ENCODE results near the gene CUL3. TPM values are rescaled to one million over a fixed set of nuclear protein-coding genes. Genes with fewer than 3 reads are reported as not detected.

Gene CUL3
- total RNA-seq, 4 donors from 2014 or later = 68.0 to 92.7 (median 70.8) TPM

DNA sequence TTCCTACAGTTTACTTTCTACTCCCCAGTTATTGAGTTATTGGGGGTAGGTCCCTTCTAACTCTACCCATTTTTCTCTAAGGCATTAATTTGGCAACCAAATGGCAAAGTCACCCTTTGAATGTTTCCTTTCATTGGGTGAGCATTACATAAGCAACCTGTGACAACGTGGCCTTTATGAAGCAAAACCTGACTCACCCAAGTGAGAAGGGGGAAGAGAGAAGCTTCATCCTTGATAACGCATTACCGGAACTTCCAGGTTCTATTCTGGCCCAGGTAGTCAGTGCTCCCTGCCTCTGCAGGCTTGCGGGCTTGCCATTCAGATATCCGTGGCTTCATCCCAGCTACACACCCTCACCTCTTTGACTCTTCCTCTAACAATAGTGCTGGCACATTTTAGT lies 144.2 kb downstream of the CUL3 start:
- no peak for DNase-seq (ENCODE audit: low spot score)
- TF ChIP-seq CTCF (IDR thresholded peaks at IDR 0.05) = no peak
- ATAC-seq (ENCODE audit: low FRiP score) = no peak

DNA sequence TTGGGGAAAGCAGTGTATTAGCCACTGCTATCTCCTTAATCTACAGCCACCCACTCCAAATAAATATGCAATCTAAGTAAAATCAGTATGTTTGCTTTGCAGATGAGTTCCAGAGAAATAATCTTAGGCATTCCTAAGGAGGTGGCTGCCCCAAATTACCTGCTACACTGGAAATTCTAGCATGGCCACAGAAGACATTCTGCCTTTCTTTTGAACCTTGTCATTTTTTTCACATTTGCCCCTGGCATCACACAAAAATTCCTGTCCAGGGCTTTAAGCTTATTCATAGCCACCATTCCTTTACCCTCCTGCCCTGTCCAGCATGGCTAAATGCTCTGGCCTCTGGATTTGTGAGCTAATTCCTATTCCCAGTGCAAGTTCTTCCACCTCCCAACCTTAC lies 146.4 kb downstream of the CUL3 start:
- no peak for TF ChIP-seq CTCF (IDR thresholded peaks at IDR 0.05)
- DNase-seq (ENCODE audit: low spot score) (no peak), ATAC-seq (ENCODE audit: low FRiP score) (no peak)

DNA sequence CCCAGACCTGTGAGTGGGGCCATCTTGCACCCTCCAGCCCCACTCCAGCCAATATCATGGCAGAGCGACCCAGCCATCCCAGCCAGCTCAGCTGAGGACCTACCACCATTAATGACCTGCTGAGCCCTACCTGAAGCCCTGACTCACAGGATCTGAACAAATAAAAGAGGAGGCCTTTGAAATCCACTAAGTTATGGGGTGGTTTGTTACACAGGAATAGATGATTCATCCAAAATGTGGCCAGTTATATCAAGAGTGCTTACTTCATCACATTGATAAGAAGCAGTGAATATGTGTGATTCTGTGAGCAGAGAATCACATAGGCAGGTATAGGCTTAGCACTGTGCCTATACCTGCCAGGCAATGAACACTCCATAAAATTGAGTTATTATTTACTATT lies 148.5 kb downstream of the CUL3 start:
- ATAC-seq (ENCODE audit: low FRiP score) = no peak
- TF ChIP-seq CTCF (IDR thresholded peaks at IDR 0.05) = no peak
- DNase-seq (ENCODE audit: low spot score) = no peak

DNA sequence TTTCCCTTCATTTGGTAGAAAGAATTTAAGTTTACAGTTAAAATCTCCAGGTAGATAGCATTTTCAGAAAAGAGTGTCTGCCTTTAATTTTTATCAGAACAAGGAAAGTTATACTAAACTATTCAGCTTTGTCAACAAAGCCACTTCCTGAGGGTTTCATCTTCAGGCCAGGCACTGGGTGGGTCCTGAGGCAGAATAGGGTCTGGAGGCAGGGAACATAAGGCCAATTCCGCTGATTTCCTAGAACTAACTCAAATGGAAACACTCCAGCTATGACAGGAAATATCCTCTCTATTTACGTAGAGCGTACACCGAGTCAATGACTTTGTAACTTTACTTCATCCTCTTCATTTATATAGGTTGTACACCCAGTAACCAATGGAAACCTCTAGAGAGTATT lies 150.5 kb downstream of the CUL3 start:
- ATAC-seq (ENCODE audit: low FRiP score) (no peak), DNase-seq (ENCODE audit: low spot score) (no peak)
- no peak for TF ChIP-seq CTCF (IDR thresholded peaks at IDR 0.05)

DNA sequence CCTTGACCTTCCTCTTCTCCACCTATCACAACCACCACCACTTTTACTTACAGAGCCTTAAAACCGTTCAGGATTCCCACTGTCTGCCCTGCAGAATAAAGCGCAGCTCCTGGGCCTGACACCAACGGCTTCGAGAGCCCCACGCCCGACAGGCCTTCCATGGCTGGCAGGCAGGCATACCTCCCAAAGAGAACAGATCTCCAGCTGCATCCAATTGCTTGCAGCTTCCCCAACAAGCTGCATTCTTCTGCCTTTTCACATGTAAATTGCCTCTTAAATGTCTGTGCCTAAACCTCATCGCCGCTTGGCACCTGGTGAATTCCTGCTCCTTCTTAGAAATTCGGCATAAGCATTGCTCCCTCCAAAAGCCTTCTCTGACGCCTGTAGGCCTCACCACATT lies 151.7 kb downstream of the CUL3 start:
- no peak for TF ChIP-seq CTCF (IDR thresholded peaks at IDR 0.05)
- no peak for DNase-seq (ENCODE audit: low spot score)
- no peak for ATAC-seq (ENCODE audit: low FRiP score)

DNA sequence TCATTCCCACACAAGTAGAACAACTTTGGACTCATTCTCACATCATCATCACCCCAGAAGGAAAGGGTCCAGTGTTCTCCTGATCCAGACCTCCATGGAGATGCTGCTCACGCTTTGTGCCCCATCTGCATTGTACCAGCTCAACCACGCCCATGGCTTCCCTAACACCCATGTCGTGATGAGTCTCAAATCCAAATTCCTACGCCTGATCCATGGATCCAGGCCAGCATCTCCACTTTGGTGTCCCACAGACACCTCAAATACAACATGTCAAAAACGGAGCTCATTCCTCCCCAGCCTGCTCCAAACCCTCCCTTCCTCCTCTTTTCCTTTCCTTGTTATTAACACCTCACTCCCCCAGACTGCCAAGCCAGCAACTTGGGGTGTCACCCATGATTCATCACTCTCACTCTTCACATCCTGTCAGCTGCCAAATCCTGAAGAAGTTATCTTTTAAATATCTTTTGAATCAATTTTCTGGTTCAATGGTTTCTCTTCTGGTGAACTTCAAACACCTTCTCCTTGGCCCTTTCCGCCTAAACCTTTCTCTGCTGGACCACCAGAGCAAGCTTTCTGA lies 153.1 kb downstream of the CUL3 start:
- no peak for ATAC-seq (ENCODE audit: low FRiP score)
- no peak for TF ChIP-seq CTCF (IDR thresholded peaks at IDR 0.05)
- DNase-seq (ENCODE audit: low spot score) = no peak

DNA sequence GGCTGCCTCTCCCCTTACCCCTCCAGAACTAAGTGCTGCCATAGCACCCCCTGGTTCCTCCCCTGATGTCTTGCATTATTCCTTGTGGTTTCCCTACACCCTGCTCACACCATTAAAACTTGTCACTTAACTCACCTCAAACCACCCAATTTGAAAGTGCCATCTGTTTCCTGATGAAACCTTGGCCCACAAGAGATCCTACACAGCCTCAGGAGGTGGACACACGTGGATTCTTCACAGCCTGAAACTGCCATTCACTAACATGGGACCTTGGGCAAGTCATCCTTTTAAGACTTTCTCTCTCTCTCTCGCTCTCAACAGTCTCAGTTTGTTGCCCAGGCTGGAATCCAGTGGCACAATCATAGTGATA lies 155.7 kb downstream of the CUL3 start:
- no peak for DNase-seq (ENCODE audit: low spot score)
- TF ChIP-seq CTCF (IDR thresholded peaks at IDR 0.05) = no peak
- no peak for ATAC-seq (ENCODE audit: low FRiP score)

All from omental fat pad (tissue), 4 donors.